Measurements from ENCODE around the gene MRC1. TPM values are rescaled to one million over a fixed set of nuclear protein-coding genes. Genes with fewer than 3 reads are reported as not detected.
"Not testable (repeated sequence)": the region's sequence is repeated elsewhere in the genome, so short reads cannot be mapped to it uniquely, and the experiment has no call there.

The MRC1 gene
- total RNA-seq, 2 donors from 2014 or later: 0.05 to 0.14 TPM

- no peak overlapping the region for H3K4me3 Mint-ChIP-seq
- no peaks in the 10 kb centered on the region for H3K36me3 Mint-ChIP-seq (ENCODE audit: insufficient read depth in 2 of 2)
- no peaks in the 10 kb centered on the region for H3K9me3 Mint-ChIP-seq
These were observed 96.9 kb downstream of the MRC1 start for GRCh38 chr10:17906002-17906401.

DNA sequence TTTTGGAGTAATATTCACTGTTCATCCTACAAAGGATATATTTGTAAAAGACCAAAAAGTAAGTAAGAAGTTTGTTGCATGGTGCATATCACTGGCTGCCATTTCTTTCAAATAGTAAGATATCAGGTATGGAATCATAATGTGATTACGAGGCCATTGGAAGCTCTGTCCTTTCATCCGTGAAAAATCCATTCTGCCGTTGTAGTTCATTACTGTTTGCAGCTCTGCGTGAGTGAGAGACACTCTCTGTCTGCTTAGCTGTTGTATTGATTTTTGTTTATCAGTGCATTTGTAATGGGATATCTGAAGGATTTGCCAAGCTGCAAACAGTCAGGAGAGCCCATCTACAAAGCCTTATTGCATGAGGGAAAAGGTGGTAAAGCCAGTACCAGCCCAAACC is 98.5 kb downstream of the MRC1 start:
- Mint-ChIP-seq H3K27ac (no peak overlapping the region), H3K4me1 (ENCODE audit: low read depth) (no peaks in the 10 kb centered on the region), H3K9me3 (no peaks in the 10 kb centered on the region), H3K36me3 (ENCODE audit: insufficient read depth in 2 of 2) (no peaks in the 10 kb centered on the region), H3K27me3 (ENCODE audit: low read depth) (peaks cover 14% of the 10 kb centered on the region), H3K4me3 (no peak overlapping the region)
- DNase-seq (no peak), ATAC-seq (replicated peaks in 1 of 2) (no peak)

More at GRCh38 chr10:17906002-17906401, 96.9 kb downstream of the MRC1 start:
- Mint-ChIP-seq H3K4me1 (ENCODE audit: low read depth) (no peaks in the 10 kb centered on the region), H3K27me3 (ENCODE audit: low read depth) (peaks cover 7% of the 10 kb centered on the region), H3K27ac (no peak overlapping the region)
- DNase-seq: no peak
- ATAC-seq (replicated peaks in 1 of 2): no peak

- peak in 1 of 2 donors; percentile 13 for DNase-seq
These were observed 101.1 kb downstream of the MRC1 start for GRCh38 chr10:17910125-17910789.

GRCh38 chr10:17912754-17913153 is 103.6 kb downstream of the MRC1 start:
- Mint-ChIP-seq H3K27me3 (ENCODE audit: low read depth) (peaks cover 12% of the 10 kb centered on the region), H3K4me3 (no peak overlapping the region), H3K27ac (no peak overlapping the region), H3K4me1 (ENCODE audit: low read depth) (no peaks in the 10 kb centered on the region), H3K9me3 (peaks cover 0 to 3% of the 10 kb centered on the region in 2 donors), H3K36me3 (ENCODE audit: insufficient read depth in 2 of 2) (no peaks in the 10 kb centered on the region)
- DNase-seq: no peak
- ATAC-seq (replicated peaks in 1 of 2): no peak

More at GRCh38 chr10:17910125-17910789, 101.1 kb downstream of the MRC1 start:
- Mint-ChIP-seq H3K4me1 (ENCODE audit: low read depth) (no peaks in the 10 kb centered on the region), H3K27me3 (ENCODE audit: low read depth) (peaks cover 14% of the 10 kb centered on the region), H3K36me3 (ENCODE audit: insufficient read depth in 2 of 2) (no peaks in the 10 kb centered on the region), H3K4me3 (no peak overlapping the region), H3K9me3 (peaks cover 0 to 3% of the 10 kb centered on the region in 2 donors), H3K27ac (no peak overlapping the region)
- no peak for ATAC-seq (replicated peaks in 1 of 2)

- peaks cover 7% of the 10 kb centered on the region for H3K27me3 Mint-ChIP-seq (ENCODE audit: low read depth)
- H3K36me3 Mint-ChIP-seq (ENCODE audit: insufficient read depth in 2 of 2): no peaks in the 10 kb centered on the region
- H3K4me1 Mint-ChIP-seq (ENCODE audit: low read depth): no peaks in the 10 kb centered on the region
- DNase-seq (no peak), ATAC-seq (replicated peaks in 1 of 2) (no peak)
- no peak overlapping the region for H3K4me3 Mint-ChIP-seq
- H3K27ac Mint-ChIP-seq: no peak overlapping the region
- H3K9me3 Mint-ChIP-seq: peaks cover 0 to 3% of the 10 kb centered on the region in 2 donors
These were observed 104.5 kb downstream of the MRC1 start for GRCh38 chr10:17913604-17914003.

DNA sequence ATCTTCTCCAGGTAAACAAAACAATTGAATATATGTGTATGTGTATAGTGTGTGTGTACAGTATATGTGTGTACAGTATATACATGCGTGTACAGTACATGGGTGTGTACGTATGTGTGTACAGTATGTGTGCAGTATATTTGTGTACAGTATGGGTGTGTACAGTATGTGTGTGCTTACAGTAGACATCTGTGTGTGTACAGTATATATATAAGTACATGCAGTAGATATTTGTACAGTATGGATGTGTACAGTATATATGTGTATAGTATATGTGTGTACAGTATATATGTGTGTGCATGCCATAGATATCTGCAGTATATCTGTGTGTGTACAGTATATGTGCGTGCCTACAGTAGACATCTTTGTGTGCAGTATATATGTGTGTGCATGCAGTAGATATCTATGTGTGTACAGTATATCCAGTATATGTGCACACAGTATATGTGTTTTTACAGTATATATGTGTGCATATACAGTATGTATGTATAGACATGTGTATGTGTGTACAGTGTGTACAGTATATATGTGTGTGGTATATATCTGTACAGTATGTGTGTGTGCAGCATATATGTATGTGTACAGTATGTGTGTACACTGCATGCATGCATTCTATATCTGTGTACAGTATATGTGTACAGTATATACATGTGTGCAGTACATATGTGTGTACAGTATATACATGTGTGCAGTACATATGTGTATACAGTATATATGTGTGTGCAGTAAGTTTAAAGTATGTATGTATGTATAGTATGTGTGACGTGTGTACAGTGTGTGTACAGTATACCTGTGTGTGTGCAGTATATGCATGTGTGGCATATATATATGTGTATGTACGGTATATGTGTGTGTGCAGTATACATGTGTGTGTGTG is 105.3 kb downstream of the MRC1 start:
- Mint-ChIP-seq H3K27me3 (ENCODE audit: low read depth) (peaks cover 7% of the 10 kb centered on the region), H3K27ac (no peak overlapping the region), H3K9me3 (peaks cover 0 to 3% of the 10 kb centered on the region in 2 donors), H3K36me3 (ENCODE audit: insufficient read depth in 2 of 2) (no peaks in the 10 kb centered on the region), H3K4me1 (ENCODE audit: low read depth) (no peaks in the 10 kb centered on the region), H3K4me3 (no peak overlapping the region)
- ATAC-seq (replicated peaks in 1 of 2): peak in 1 of 2 donors; percentile 5
- DNase-seq: no peak

- H3K9me3 Mint-ChIP-seq: peaks cover 0 to 3% of the 10 kb centered on the region in 2 donors
- H3K27me3 Mint-ChIP-seq (ENCODE audit: low read depth): peaks cover 7% of the 10 kb centered on the region
- no peaks in the 10 kb centered on the region for H3K4me1 Mint-ChIP-seq (ENCODE audit: low read depth)
- no peaks in the 10 kb centered on the region for H3K36me3 Mint-ChIP-seq (ENCODE audit: insufficient read depth in 2 of 2)
- DNase-seq: no peak
- H3K4me3 Mint-ChIP-seq: no peak overlapping the region
- ATAC-seq (replicated peaks in 1 of 2): no peak
- H3K27ac Mint-ChIP-seq: no peak overlapping the region
These were observed 106.0 kb downstream of the MRC1 start for GRCh38 chr10:17915181-17915580.

DNA sequence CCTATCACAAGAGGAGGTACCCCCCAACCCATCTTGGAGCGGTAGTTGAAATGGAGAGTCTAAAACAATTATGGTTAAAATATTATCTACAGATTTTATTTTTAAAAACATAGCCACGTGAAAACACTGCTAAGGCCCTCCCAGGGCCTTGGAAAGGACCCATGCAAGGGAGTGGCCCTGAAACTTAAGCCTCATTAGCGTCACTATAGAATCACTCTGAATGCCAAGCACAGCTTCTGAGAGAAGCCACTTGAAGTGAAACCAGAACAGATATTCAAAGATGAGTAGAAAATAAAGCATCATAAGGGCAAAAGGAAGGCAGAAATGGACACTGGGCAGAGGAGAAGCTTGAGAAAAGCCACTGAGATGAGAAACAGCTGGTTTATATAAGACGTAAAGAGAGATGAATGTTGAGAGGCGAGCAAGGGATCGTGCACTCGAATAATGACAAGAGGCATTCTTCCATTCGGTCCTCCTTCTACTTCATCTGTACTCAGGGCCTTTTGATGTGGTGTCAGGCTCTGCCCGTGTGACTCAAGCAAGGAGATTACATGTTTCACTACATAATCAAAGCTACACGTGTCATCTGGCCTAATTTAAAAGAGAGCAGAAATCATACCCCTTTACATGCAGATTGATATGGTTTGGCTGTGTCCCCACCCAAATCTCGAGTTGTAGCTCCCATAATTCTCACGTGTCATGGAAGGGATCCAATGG is 109.2 kb downstream of the MRC1 start:
- H3K9me3 Mint-ChIP-seq: peaks cover 0 to 3% of the 10 kb centered on the region in 2 donors
- no peaks in the 10 kb centered on the region for H3K4me1 Mint-ChIP-seq (ENCODE audit: low read depth)
- DNase-seq: no peak
- no peak for ATAC-seq (replicated peaks in 1 of 2)
- H3K27me3 Mint-ChIP-seq (ENCODE audit: low read depth): no peaks in the 10 kb centered on the region
- H3K4me3 Mint-ChIP-seq: no peak overlapping the region
- H3K36me3 Mint-ChIP-seq (ENCODE audit: insufficient read depth in 2 of 2): no peaks in the 10 kb centered on the region
- no peak overlapping the region for H3K27ac Mint-ChIP-seq

DNA sequence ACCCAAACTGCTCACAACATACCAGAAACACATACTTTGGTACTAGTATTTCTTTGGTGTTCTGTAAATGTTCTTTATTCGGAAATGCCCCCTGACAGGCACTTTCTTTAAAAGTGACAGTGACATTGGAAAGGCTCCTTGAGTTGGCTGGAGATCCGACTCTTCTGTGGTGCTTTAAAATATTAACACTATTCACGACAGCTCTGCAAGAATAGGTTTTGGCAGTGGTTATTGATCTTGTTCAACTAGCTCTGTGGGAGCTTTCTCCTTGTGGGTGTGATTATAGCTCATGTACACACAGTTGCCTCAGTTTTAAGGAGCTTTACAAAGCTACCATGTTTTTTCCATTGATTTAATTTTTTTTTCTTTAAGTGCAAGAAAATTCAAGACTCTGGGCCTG is 112.2 kb downstream of the MRC1 start:
- no peaks in the 10 kb centered on the region for H3K27me3 Mint-ChIP-seq (ENCODE audit: low read depth)
- no peak overlapping the region for H3K27ac Mint-ChIP-seq
- no peaks in the 10 kb centered on the region for H3K4me1 Mint-ChIP-seq (ENCODE audit: low read depth)
- H3K9me3 Mint-ChIP-seq: no peaks in the 10 kb centered on the region
- no peak overlapping the region for H3K4me3 Mint-ChIP-seq
- ATAC-seq (replicated peaks in 1 of 2) (no peak), DNase-seq (no peak)
- no peaks in the 10 kb centered on the region for H3K36me3 Mint-ChIP-seq (ENCODE audit: insufficient read depth in 2 of 2)

GRCh38 chr10:17923728-17924127 is 114.6 kb downstream of the MRC1 start:
- no peak overlapping the region for H3K4me3 Mint-ChIP-seq
- ATAC-seq (replicated peaks in 1 of 2) (no peak), DNase-seq (no peak)
- no peaks in the 10 kb centered on the region for H3K36me3 Mint-ChIP-seq (ENCODE audit: insufficient read depth in 2 of 2)
- H3K9me3 Mint-ChIP-seq: no peaks in the 10 kb centered on the region
- H3K4me1 Mint-ChIP-seq (ENCODE audit: low read depth): no peaks in the 10 kb centered on the region
- H3K27me3 Mint-ChIP-seq (ENCODE audit: low read depth): no peaks in the 10 kb centered on the region
- no peak overlapping the region for H3K27ac Mint-ChIP-seq

GRCh38 chr10:17943033-17943745 is 134.0 kb downstream of the MRC1 start:
- Mint-ChIP-seq H3K9me3 (peaks cover 0 to 2% of the 10 kb centered on the region in 2 donors), H3K36me3 (ENCODE audit: insufficient read depth in 2 of 2) (no peaks in the 10 kb centered on the region), H3K27ac (no peak overlapping the region), H3K4me3 (no peak overlapping the region), H3K27me3 (ENCODE audit: low read depth) (peaks cover 15% of the 10 kb centered on the region), H3K4me1 (ENCODE audit: low read depth) (no peaks in the 10 kb centered on the region)
- ATAC-seq (replicated peaks in 1 of 2) (no peak), DNase-seq (no peak)

- H3K27ac Mint-ChIP-seq; H3K27me3 Mint-ChIP-seq (ENCODE audit: low read depth); DNase-seq; H3K4me1 Mint-ChIP-seq (ENCODE audit: low read depth); ATAC-seq (replicated peaks in 1 of 2); H3K4me3 Mint-ChIP-seq; H3K9me3 Mint-ChIP-seq; H3K36me3 Mint-ChIP-seq (ENCODE audit: insufficient read depth in 2 of 2): not testable (repeated sequence)
These were observed 141.1 kb downstream of the MRC1 start for GRCh38 chr10:17950269-17950668.

Data from activated T-cell treated with anti-CD3 and anti-CD28 coated beads, Interleukin-2, amount 50 U/mL, for 72 hours (primary cell).